H7 (cell line): Measurements from ENCODE around the gene PLIN3. TPM values are rescaled to one million over a fixed set of nuclear protein-coding genes. Genes with fewer than 3 reads are reported as not detected.
"Not testable (repeated sequence)": the region's sequence is repeated elsewhere in the genome, so short reads cannot be mapped to it uniquely, and the experiment has no call there.

Experiments
- DNase-seq: peaks from one replicate; pipeline ENCODE4 v3.0.0; 2012
- H3K27me3 ChIP-seq: 2 replicates; pipeline ENCODE4 v1.6.0; 2011; ENCODE audit warnings: mild to moderate bottlenecking, low read length; ENCODE audit not compliant: control insufficient read depth, insufficient read depth
- H3K36me3 ChIP-seq: replicated peaks from 2 replicates; pipeline ENCODE4 v1.5.1; 2011; ENCODE audit warnings: low read length; ENCODE audit not compliant: control insufficient read depth, insufficient read depth
- H3K4me3 ChIP-seq: 2 replicates; pipeline ENCODE4 v1.5.1; 2011; ENCODE audit warnings: low read depth, mild to moderate bottlenecking, control low read depth, low read length, moderate library complexity; ENCODE audit not compliant: insufficient read depth
- total RNA-seq: library from RNA; depleted of rRNA; stranded (reverse); fragments of >200 nt; shearing (Covaris generic); gene quantifications from 2 replicates; pipeline ENCODE4 v1.2.3, GENCODE V29; 2014

PLIN3 gene
- total RNA-seq, 1 experiment from 2014 or later: 95.2 TPM

GRCh38 chr19:4906963-4907362, 39.5 kb upstream of the PLIN3 start:
- Histone ChIP-seq H3K4me3 (no peak overlapping the region), H3K27me3 (no peaks in the 10 kb centered on the region; the same call in 1 of the 2 replicates), H3K36me3 (no peaks in the 10 kb centered on the region)
- DNase-seq: no peak

- Histone ChIP-seq H3K36me3 (no peaks in the 10 kb centered on the region), H3K4me3 (no peak overlapping the region), H3K27me3 (no peaks in the 10 kb centered on the region; the same call in 1 of the 2 replicates)
- DNase-seq: no peak
These were observed 37.0 kb upstream of the PLIN3 start for GRCh38 chr19:4904481-4904880.

GRCh38 chr19:4902796-4903195, 35.3 kb upstream of the PLIN3 start, which contains the start of gene ARRDC5:
ARRDC5 (minus strand) TSS chr19:4902896; CDS start chr19:4902825, 71 bp downstream.
- no peak within 1 kb of the TSS for H3K4me3 ChIP-seq
- DNase-seq: no peak

GRCh38 chr19:4900879-4901278, 33.4 kb upstream of the PLIN3 start:
- H3K4me3 ChIP-seq, H3K27me3 ChIP-seq, H3K36me3 ChIP-seq, DNase-seq: not testable (repeated sequence)

More at GRCh38 chr19:4902796-4903195, 35.3 kb upstream of the PLIN3 start, which contains the start of gene ARRDC5:
- H3K27me3 ChIP-seq: no peaks in the 10 kb centered on the region
- no peaks in the 10 kb centered on the region for H3K36me3 ChIP-seq

GRCh38 chr19:4897146-4897545, 29.7 kb upstream of the PLIN3 start:
- peak; percentile 19 for DNase-seq
- Histone ChIP-seq H3K36me3 (no peaks in the 10 kb centered on the region), H3K27me3 (peaks cover 11% of the 10 kb centered on the region), H3K4me3 (no peak overlapping the region)

GRCh38 chr19:4896372-4896771, 28.9 kb upstream of the PLIN3 start:
- Histone ChIP-seq H3K4me3 (no peak overlapping the region), H3K36me3 (no peaks in the 10 kb centered on the region), H3K27me3 (peaks cover 11% of the 10 kb centered on the region)
- peak; percentile 9 for DNase-seq

- not testable (repeated sequence) for H3K36me3 ChIP-seq, DNase-seq, H3K4me3 ChIP-seq
- H3K27me3 ChIP-seq: peaks cover 15% of the 10 kb centered on the region
These were observed 25.5 kb upstream of the PLIN3 start for GRCh38 chr19:4892962-4893361.

GRCh38 chr19:4891066-4891465, 23.6 kb upstream of the PLIN3 start:
- no peak for DNase-seq
- Histone ChIP-seq H3K4me3 (no peak overlapping the region), H3K36me3 (no peaks in the 10 kb centered on the region), H3K27me3 (peaks cover 9% of the 10 kb centered on the region)

- Histone ChIP-seq H3K4me3 (no peak overlapping the region), H3K27me3 (peaks cover 4% of the 10 kb centered on the region; the same call in 1 of the 2 replicates), H3K36me3 (no peaks in the 10 kb centered on the region)
- DNase-seq: no peak
These were observed 21.8 kb upstream of the PLIN3 start for GRCh38 chr19:4889034-4889815.

GRCh38 chr19:4887803-4888202, 20.3 kb upstream of the PLIN3 start:
- not testable (repeated sequence) for DNase-seq

GRCh38 chr19:4884993-4885392, 17.5 kb upstream of the PLIN3 start:
- H3K27me3 ChIP-seq, H3K36me3 ChIP-seq, DNase-seq, H3K4me3 ChIP-seq: not testable (repeated sequence)

More at GRCh38 chr19:4887803-4888202, 20.3 kb upstream of the PLIN3 start:
- H3K36me3 ChIP-seq, H3K27me3 ChIP-seq, H3K4me3 ChIP-seq: not testable (repeated sequence)

- not testable (repeated sequence) for H3K27me3 ChIP-seq, DNase-seq, H3K36me3 ChIP-seq, H3K4me3 ChIP-seq
These were observed 15.4 kb upstream of the PLIN3 start for GRCh38 chr19:4882874-4883273.

- H3K27me3 ChIP-seq: no peaks in the 10 kb centered on the region
- H3K4me3 ChIP-seq: no peak overlapping the region
- DNase-seq: no peak
- no peaks in the 10 kb centered on the region for H3K36me3 ChIP-seq
These were observed 11.6 kb upstream of the PLIN3 start for GRCh38 chr19:4879041-4879440.

GRCh38 chr19:4878491-4878968, 11.1 kb upstream of the PLIN3 start:
- no peaks in the 10 kb centered on the region for H3K36me3 ChIP-seq
- DNase-seq: peak; percentile 84
- H3K4me3 ChIP-seq: no peak overlapping the region
- H3K27me3 ChIP-seq: no peaks in the 10 kb centered on the region

- DNase-seq: peak; percentile 84
- Histone ChIP-seq H3K4me3 (no peak overlapping the region), H3K36me3 (no peaks in the 10 kb centered on the region), H3K27me3 (no peaks in the 10 kb centered on the region)
These were observed 10.5 kb upstream of the PLIN3 start for GRCh38 chr19:4877753-4878490.
